ENCODE results near the gene FUT6. TPM values are rescaled to one million over a fixed set of nuclear protein-coding genes. Genes with fewer than 3 reads are reported as not detected.
A peak's percentile ranks its signal among the peaks of the same experiment; 100 is the strongest.

The FUT6 gene
- total RNA-seq, 1 donor from 2014 or later, result not detected

- Histone ChIP-seq H3K9ac (no peak overlapping the region), H3K27me3 (no peaks in the 10 kb centered on the region), H3K79me2 (ENCODE audit: low read depth) (no peaks in the 10 kb centered on the region), H2AFZ (replicated peaks) (no peak overlapping the region), H4K20me1 (ENCODE audit: low read depth) (no peaks in the 10 kb centered on the region), H3K27ac (no peak overlapping the region), H3F3A (ENCODE audit: low read depth) (no peaks in the 10 kb centered on the region), H3K4me3 (no peak overlapping the region), H3K36me3 (no peaks in the 10 kb centered on the region), H3K4me1 (no peaks in the 10 kb centered on the region), H3K9me3 (ENCODE audit: low read depth) (no peaks in the 10 kb centered on the region), H3K4me2 (no peak overlapping the region)
- TF ChIP-seq CTCF (IDR thresholded peaks at IDR 0.05), result no peak
- TF ChIP-seq EZH2 (IDR thresholded peaks at IDR 0.05), result no peak
- TF ChIP-seq EZH2phosphoT487 (IDR thresholded peaks at IDR 0.05), result no peak
- Mint-ChIP-seq H3K27ac (no peak overlapping the region), H3K9me3 (no peaks in the 10 kb centered on the region), H3K4me3 (no peak overlapping the region), H3K36me3 (no peaks in the 10 kb centered on the region), H3K27me3 (ENCODE audit: insufficient read depth, low read depth) (no peaks in the 10 kb centered on the region), H3K4me1 (no peaks in the 10 kb centered on the region)
- no peak for DNase-seq (ENCODE audit: low spot score)
Observed at GRCh38 chr19:5865772-5866171, 26.3 kb upstream of the FUT6 start.

- Histone ChIP-seq H3K9ac (no peak overlapping the region), H3K27me3 (no peaks in the 10 kb centered on the region), H3F3A (ENCODE audit: low read depth) (no peaks in the 10 kb centered on the region), H3K79me2 (ENCODE audit: low read depth) (no peaks in the 10 kb centered on the region), H3K4me2 (no peak overlapping the region), H3K9me3 (ENCODE audit: low read depth) (no peaks in the 10 kb centered on the region), H3K4me1 (no peaks in the 10 kb centered on the region), H2AFZ (replicated peaks) (no peak overlapping the region), H3K4me3 (no peak overlapping the region), H3K36me3 (no peaks in the 10 kb centered on the region), H4K20me1 (ENCODE audit: low read depth) (no peaks in the 10 kb centered on the region), H3K27ac (no peak overlapping the region)
- Mint-ChIP-seq H3K4me3 (peak overlapping the region; percentile 50), H3K27ac (peak overlapping the region; percentile 89), H3K9me3 (no peaks in the 10 kb centered on the region), H3K27me3 (ENCODE audit: insufficient read depth, low read depth) (no peaks in the 10 kb centered on the region), H3K4me1 (no peaks in the 10 kb centered on the region), H3K36me3 (no peaks in the 10 kb centered on the region)
- no peak for DNase-seq (ENCODE audit: low spot score)
- TF ChIP-seq CTCF (IDR thresholded peaks at IDR 0.05) (no peak), EZH2phosphoT487 (IDR thresholded peaks at IDR 0.05) (no peak), EZH2 (IDR thresholded peaks at IDR 0.05) (no peak)
Observed at GRCh38 chr19:5864725-5865486, 25.4 kb upstream of the FUT6 start.

GRCh38 chr19:5864013-5864720 is 24.7 kb upstream of the FUT6 start:
- no peaks in the 10 kb centered on the region for H4K20me1 ChIP-seq (ENCODE audit: low read depth)
- no peak overlapping the region for H2AFZ ChIP-seq (replicated peaks)
- H3K9ac ChIP-seq, result no peak overlapping the region
- H3K36me3 ChIP-seq, result no peaks in the 10 kb centered on the region
- H3K4me1 ChIP-seq, result no peaks in the 10 kb centered on the region
- no peaks in the 10 kb centered on the region for H3K79me2 ChIP-seq (ENCODE audit: low read depth)
- Mint-ChIP-seq H3K36me3 (no peaks in the 10 kb centered on the region), H3K4me1 (no peaks in the 10 kb centered on the region), H3K9me3 (no peaks in the 10 kb centered on the region), H3K27ac (peak overlapping the region; percentile 89), H3K27me3 (ENCODE audit: insufficient read depth, low read depth) (peaks cover under 1% of the 10 kb centered on the region), H3K4me3 (peak overlapping the region; percentile 50)
- no peaks in the 10 kb centered on the region for H3K9me3 ChIP-seq (ENCODE audit: low read depth)
- H3K27ac ChIP-seq, result no peak overlapping the region
- no peak for DNase-seq (ENCODE audit: low spot score)
- no peak overlapping the region for H3K4me2 ChIP-seq
- no peaks in the 10 kb centered on the region for H3K27me3 ChIP-seq
- no peak overlapping the region for H3K4me3 ChIP-seq
- H3F3A ChIP-seq (ENCODE audit: low read depth), result no peaks in the 10 kb centered on the region
- TF ChIP-seq EZH2phosphoT487 (IDR thresholded peaks at IDR 0.05), result no peak
- no peak for TF ChIP-seq CTCF (IDR thresholded peaks at IDR 0.05)
- no peak for TF ChIP-seq EZH2 (IDR thresholded peaks at IDR 0.05)
